NOMO-1 treated with dmso at 0.1 percent for 144 hours (cell line): ENCODE results near the gene TTLL6.
"Not testable (repeated sequence)": the region's sequence is repeated elsewhere in the genome, so short reads cannot be mapped to it uniquely, and the experiment has no call there.

Experiments used
- DNase-seq: peaks from one replicate; lab custom pipeline; 2025; ENCODE audit not compliant: unreplicated experiment; lab: John Stamatoyannopoulos, UW

The TTLL6 gene

DNA sequence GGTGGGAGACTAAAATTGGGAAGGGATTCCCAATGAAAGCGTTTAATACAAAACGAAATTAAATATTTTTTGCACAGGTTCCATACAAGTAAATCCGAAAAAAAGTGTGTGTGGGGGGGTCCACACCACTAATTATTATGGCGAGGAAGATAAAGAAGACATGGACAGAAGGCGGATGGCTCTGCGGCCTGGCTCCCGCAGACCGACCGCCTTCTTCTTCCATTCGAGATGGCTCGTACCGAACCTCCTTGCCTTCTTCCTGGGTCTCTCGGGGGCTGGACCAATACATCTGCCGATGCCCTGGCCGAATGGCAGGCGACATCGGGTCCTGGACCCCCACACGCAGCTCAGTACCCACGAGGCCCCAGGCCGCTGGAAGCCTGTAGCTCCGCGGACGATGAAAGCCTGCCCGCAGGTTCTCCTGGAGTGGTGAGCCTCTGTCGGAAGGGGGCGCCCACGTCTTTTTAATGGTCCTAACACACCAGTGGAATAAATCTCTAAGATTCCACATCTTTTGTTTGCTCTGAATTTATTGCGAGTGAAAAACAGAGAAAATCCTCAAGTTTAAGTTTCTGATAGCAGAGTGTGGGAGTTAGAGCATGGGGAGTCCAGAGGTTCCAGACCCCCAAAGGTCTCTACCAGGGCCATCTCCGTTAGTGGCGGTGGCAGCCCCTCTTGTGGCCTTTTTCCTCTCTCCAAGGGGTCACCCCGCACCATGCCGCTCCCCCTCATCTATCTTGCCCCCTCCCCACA, 92.6 kb downstream of the TTLL6 start:
- DNase-seq, result peak; percentile 65

DNA sequence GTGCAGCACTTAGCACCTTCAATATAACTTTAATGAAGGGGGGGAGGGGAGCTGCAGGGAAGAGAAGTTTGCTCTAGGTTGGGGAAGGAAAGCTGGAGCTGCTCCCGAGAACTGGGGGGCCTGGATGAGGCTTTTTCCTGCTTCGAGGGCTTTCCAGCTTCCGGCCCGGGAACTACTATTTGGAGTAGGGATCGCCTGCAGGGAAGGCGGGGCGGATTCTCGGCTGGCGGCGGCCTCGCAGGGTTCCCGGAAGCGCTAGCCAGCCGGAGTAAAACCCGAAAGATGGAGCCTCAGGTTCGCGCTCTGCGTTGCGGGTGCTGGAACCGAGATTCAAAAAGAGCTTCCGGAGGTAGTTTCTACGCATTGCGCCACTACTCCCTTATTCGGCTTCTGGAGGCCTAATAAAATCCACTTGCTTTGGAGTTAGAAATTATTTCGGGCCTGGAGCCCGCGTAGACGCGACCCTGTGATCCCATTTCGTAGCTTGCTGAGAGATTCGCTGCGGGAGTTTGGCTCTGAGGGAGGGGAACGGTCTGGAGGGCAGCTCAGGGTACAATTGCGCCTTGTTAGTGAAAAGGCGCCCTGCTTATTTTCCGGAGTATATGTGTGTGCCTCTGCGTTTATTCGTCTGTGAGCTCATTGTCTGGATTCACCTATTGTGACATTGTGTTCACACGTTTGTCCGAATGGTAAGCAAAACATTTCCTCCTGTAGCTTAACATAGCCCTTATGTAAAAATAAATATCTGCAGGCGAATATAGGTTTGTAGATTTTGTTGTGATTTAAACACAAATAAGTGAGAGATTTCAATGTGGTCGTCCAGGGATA, 93.4 kb downstream of the TTLL6 start:
- DNase-seq, result no peak

- DNase-seq, result no peak
Observed at GRCh38 chr17:48722915-48723422, 94.1 kb downstream of the TTLL6 start, which contains the start of gene PRAC2. Gene PRAC2 (plus strand): TSS chr17:48723185. CDS start chr17:48724411, 1,226 bp downstream.

DNA sequence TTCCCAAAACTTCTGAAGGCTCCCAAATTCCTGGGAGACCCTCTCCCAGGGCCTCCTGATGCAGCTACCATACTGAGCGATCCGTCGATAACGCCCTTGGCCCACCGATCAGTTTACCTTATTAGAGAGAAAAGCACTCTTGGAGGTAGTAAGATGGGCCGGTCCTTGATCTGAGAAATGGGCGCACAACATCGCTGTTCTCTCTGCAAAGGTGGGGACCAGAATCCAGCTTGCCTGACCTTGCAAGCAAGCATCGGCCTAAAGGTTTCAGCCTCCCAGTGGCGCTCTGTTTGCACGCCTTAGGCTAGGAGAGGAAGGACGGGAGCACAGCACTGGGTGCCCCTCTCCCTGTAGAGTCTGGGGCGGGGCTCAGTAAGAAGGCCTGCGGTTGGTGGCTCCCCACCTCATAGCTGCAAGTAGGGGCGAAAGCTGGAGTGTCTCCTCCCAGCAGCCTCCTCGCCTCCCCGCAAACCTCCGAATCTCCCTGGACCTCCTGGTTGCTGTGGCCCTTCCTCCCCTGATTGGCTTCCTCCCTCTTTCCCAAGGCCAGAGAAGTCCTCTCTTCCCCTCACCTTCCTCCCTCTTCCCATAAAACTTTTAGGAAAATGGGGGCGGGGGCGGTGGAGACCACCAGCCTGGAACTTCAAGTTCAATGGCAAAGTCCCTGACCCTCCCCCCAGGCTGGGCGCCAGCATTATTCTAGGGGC, 94.7 kb downstream of the TTLL6 start, which contains the start of gene PRAC1:
TSS of gene PRAC1 (minus strand) at position 318 of the 707 bp plus-strand sequence. CDS start at position 192, 126 bp downstream.
- no peak for DNase-seq

GRCh38 chr17:48721009-48721402, 96.0 kb downstream of the TTLL6 start:
- DNase-seq, result no peak

DNA sequence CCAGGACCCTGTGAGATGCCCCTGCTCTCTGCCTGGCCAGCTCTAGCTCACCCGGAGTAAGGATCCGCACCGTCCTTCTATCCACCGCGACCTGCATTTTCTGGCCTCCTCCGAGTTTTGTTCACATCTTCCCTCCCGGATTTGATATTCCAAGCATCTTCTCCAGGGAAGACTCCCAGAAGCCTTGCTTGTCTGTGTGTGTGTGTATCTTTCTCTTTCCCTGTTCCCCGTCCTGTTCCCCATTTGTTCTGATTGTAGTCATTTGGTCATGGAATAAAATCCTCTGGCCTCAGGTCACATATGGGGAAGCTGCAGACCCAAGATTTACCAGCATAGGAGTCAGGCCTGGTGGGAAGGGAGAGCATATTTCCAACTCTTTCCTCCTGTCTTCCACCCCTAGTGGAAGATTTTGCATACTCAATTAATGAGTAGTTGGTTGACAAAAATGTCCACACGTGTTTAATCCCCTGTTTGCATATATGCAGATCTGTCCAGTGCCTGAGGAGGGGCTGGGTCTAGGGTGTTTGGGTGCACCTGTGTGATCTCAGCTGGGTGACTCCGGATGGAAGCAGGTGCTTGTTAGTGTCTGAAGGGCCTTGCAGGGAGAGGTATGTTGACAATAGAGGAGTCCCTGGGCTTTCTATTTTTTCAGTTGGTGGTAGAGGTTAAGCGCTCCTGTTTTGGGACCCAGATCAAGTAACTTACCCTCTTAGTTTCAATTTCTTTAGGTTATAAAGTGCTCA, 96.6 kb downstream of the TTLL6 start:
- DNase-seq, result no peak

GRCh38 chr17:48719642-48720265, 97.3 kb downstream of the TTLL6 start:
- DNase-seq, result no peak

DNA sequence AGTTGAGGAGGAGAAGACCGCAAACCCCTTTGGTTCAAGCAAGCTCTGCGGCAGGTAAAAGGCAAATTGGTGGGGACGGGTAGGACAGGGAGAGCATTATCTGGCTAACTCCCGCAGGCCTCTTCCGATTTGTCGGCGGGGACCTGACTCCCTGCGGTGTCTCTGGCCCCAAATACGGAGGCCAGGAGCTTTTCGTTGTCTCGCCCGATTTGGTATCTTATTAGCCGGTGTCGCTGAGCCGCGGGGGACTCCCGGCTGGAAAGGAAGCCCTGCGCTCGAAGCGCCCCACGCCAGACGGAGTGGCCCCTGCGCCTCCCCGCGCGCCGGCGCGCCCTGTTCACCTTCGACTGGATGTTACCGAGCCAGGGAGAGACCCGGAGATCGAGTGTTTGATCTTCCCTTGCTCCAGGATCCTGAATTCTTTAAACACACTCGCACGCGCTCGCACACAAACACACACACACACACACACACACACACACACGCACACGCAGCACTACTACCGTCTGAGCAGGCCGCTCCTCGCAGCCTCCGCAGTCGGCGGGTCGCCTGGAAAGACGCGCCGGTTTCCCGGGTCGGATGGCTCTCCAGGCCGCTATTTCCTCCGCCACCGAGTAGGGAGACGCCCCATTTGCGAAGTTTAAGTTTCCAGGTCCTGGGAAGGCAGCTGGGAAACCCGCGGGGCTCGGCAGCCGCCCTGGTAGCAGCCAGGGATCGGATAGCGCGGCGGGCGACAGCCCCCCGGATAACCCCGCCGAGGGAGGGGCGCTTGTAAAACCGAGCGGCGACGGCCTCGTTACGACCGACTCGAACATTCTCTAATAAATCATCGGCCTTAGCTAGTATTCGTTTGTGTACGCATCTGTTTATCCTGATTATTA, 98.0 kb downstream of the TTLL6 start:
- no peak for DNase-seq

- DNase-seq, result no peak
Observed at GRCh38 chr17:48718227-48718760, 98.7 kb downstream of the TTLL6 start.

DNA sequence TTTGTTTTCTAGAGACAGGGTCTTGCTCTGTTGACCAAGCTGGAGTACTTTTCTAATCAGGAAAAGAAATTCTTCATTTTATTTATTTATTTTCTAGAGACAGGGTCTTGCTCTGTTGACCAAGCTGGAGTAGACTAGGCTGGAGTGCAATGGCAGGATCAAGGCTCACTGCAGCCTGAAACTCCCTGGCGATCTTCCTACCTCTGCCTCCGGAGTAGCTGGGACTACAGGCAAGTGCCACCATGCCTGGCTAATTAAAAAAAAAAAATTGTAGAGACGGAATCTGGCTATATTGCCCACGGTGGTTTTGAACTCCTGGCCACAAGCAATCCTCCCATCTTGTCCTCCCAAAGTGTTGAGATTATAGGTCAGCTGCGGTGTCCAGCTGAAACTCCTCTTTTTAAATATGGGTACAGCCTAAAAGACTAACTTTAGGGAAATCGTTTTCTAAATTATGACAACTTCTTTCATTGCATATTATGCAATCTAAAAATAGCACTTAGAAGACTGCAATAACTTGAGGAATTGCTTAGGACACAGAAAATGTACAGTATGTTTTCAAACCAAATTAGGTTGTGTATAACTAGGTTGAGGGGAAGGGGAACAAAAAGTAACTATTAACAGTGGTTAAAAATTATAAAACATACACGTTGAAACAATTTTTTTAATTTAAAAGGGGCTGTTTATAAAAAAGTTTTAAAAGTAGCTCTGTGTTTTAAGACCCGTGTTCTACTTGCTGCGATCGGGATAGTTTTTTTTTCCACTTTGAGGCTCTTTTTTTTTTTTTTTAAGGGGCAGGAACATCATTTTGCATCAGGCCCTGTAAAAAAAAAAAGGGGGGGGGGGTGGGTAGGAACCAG, 99.4 kb downstream of the TTLL6 start:
- DNase-seq, result no peak

GRCh38 chr17:48716549-48716948, 100.5 kb downstream of the TTLL6 start:
- DNase-seq, result not testable (repeated sequence)

DNA sequence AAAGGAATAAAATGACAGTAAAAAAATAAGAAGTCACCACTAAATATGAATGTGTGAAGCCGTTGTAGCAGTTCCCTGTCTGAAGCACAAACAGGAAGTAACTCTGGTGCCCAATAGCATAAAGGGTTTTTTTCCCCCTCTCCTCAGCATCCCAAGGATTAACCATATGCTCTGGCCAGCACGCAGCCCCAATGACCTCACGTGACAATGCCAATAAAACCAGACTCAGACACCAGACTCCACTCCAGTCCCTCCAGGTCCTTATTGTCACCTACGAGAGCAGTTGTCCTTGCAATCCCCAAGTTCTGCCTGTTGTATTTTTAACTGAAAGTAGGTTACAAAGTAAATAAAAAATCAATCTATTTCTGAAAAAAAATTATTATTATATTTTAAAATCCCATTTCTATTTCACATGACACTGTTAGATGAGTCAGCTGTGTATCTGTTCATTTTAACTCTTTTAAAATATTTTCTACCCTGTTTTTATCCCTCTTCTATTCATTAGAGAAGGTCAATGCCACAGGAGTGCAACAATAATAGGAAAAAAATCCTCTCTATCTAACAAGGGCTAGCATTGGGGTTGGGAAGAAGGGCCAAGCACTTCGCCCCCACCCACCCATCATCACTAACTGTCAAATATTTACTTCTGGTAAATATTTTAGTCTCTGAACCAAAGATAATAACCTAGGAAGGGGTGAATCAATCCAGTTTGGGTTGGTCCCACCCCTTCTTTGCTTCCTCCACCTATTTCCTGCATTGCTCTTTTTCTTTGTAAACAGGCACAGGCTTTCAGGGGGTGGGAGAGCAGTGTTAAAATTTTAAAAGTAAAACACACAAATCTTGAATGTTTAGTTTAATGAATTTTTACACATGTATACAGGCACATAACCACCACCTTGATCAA, 101.3 kb downstream of the TTLL6 start:
- DNase-seq, result no peak
